HEK293T (cell line): Measurements from ENCODE around the gene STOX1.

ENCODE experiments used
- CTCF ChIA-PET: fragments of 350-600 bp; formaldehyde crosslinking; extraction: SDS; loops from one replicate; lab custom pipeline; 2021; ENCODE audit warnings: antibody characterized with exemption, inconsistent platforms; lab: Yijun Ruan, JAX
- POLR2A ChIA-PET: fragments of 350-600 bp; formaldehyde crosslinking; extraction: SDS; loops from one replicate; lab custom pipeline; 2020; ENCODE audit warnings: antibody characterized with exemption, inconsistent platforms; lab: Yijun Ruan, JAX
- DNase-seq: peaks from one replicate; pipeline ENCODE4 v3.0.0; 2012; ENCODE audit warnings: mixed read lengths; ENCODE audit errors: extremely low spot score
- ARNT ChIP-seq: fragments of 450-650 bp; IDR thresholded peaks from 2 replicates; pipeline ENCODE4 v1.6.1; 2017; ENCODE audit warnings: mild to moderate bottlenecking
- BHLHE40 ChIP-seq: fragments of 450-650 bp; IDR thresholded peaks from 2 replicates; pipeline ENCODE4 v1.6.1; 2016; ENCODE audit warnings: mild to moderate bottlenecking, moderate library complexity, borderline replicate concordance
- CTBP1 ChIP-seq: fragments of 450-650 bp; IDR thresholded peaks from 2 replicates; pipeline ENCODE4 v1.6.1; 2016; ENCODE audit warnings: borderline replicate concordance
- ELF4 ChIP-seq: fragments of 450-650 bp; IDR thresholded peaks from 2 replicates; pipeline ENCODE4 v1.6.1; 2017; ENCODE audit warnings: antibody characterized with exemption
- FOXA1 ChIP-seq: fragments of 450-650 bp; IDR thresholded peaks from 2 replicates; pipeline ENCODE4 v1.6.1; 2016; ENCODE audit warnings: mild to moderate bottlenecking
- FOXK2 ChIP-seq: fragments of 450-650 bp; IDR thresholded peaks from 2 replicates; pipeline ENCODE4 v1.6.1; 2016; ENCODE audit warnings: mild to moderate bottlenecking
- FOXM1 ChIP-seq: fragments of 450-650 bp; IDR thresholded peaks from 2 replicates; pipeline ENCODE4 v1.6.1; 2017; ENCODE audit warnings: mild to moderate bottlenecking, borderline replicate concordance
- HDGF ChIP-seq: fragments of 450-650 bp; IDR thresholded peaks from 2 replicates; pipeline ENCODE4 v1.6.1; 2017; ENCODE audit warnings: antibody characterized with exemption, borderline replicate concordance
- L3MBTL2 ChIP-seq: fragments of 450-650 bp; conservative IDR thresholded peaks from 2 replicates; pipeline ENCODE4 v1.6.1; 2016; ENCODE audit warnings: mild to moderate bottlenecking
- LEF1 ChIP-seq: fragments of 450-650 bp; IDR thresholded peaks from 2 replicates; pipeline ENCODE4 v1.6.1; 2017; ENCODE audit warnings: mild to moderate bottlenecking, borderline replicate concordance
- NFRKB ChIP-seq: fragments of 450-650 bp; IDR thresholded peaks from 2 replicates; pipeline ENCODE4 v1.6.1; 2016; ENCODE audit warnings: mild to moderate bottlenecking, moderate library complexity
- PKNOX1 ChIP-seq: fragments of 450-650 bp; IDR thresholded peaks from 2 replicates; pipeline ENCODE4 v1.6.1; 2016
- SP1 ChIP-seq: fragments of 450-650 bp; IDR thresholded peaks from 2 replicates; pipeline ENCODE4 v1.6.1; 2017
- SUZ12 ChIP-seq: fragments of 450-650 bp; IDR thresholded peaks from 2 replicates; pipeline ENCODE4 v1.6.1; 2016; ENCODE audit warnings: mild to moderate bottlenecking
- TARDBP ChIP-seq: fragments of 450-650 bp; IDR thresholded peaks from 2 replicates; pipeline ENCODE4 v1.6.1; 2016
- ZNF384 ChIP-seq: fragments of 450-650 bp; IDR thresholded peaks from 2 replicates; pipeline ENCODE4 v1.6.1; 2016

Gene STOX1

GRCh38 chr10:68826764-68827591 lies at the start of gene STOX1:
Gene STOX1 (plus strand): TSS chr10:68827531. CDS start chr10:68827624, 93 bp downstream.
- TF ChIP-seq L3MBTL2 = peak; percentile 75
- no peak for TF ChIP-seq SUZ12
- peak; percentile 67; the same call in 1 of the 2 replicates for TF ChIP-seq ZNF384
- TF ChIP-seq CTBP1 = peak; percentile 38; the same call in 1 of the 2 replicates
- DNase-seq = peak; percentile 81
- POLR2A ChIA-PET = interaction anchor here (0.6 to 2.0 kb wide), 15 partner anchors 9 to 267 kb away, joined by 3 to 14 read pairs (median 5); partner anchors contain the start of genes DDX50 and TET1
- CTCF ChIA-PET = interaction anchor here (0.6 to 0.7 kb wide), 3 partner anchors 12 to 342 kb away, joined by 3 read pairs; no protein-coding TSS in a partner anchor

DNA sequence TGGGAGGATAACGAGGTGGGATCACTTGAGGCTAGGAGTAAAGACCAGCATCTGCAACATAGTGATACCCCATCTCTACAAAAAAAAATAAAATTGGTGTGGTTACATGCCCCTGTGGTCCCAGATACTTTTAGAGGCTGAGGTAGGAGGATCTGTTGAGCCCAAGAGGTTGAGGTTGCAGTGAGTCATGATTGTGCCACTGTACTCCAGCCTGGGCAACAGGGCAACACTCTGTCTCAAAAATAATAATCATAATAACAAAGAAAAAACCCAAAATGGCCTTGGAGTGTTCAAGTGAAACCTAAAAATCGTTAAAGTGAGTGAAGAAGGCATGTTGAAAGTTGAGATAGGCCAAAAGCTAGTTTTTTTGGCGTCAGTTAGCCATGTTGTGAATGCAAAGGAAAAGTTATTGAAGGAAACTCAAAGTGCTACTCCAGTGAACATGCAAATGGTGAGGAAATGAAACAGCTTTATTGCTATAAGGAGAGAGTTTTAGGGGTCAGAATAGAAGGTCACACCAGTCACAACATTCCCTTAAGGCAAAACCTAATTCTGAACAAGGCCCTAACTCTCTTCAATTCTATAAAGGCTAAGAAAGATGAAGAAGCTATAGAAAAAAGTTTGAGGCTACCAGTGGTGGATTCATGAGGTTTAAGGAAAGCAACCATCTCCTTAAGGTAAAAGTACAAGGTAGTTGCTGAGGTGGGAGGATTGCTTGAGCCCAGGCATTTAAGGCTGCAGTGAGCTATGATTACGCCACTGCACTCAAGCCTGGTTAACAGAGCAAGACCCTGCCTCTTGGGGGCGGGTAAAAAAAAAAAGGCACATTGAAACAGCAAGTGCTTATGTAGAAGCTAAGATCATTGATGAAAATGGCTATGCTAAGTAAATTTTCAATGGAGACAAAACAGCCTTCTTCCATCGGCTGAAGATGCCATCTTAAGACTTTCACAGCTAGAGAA lies 45.4 kb upstream of the STOX1 start:
- POLR2A ChIA-PET = no interaction called here
- no peak for DNase-seq
- CTCF ChIA-PET = interaction anchor here (0.7 kb wide), 1 partner anchor 95 kb away, joined by 4 read pairs; no protein-coding TSS in a partner anchor
- TF ChIP-seq PKNOX1 (no peak), LEF1 (no peak), FOXA1 (no peak), HDGF (no peak), L3MBTL2 (no peak), TARDBP (no peak), ARNT (no peak), SUZ12 (no peak), BHLHE40 (no peak), ELF4 (no peak), NFRKB (no peak), CTBP1 (no peak), SP1 (no peak), ZNF384 (no peak), FOXM1 (no peak), FOXK2 (no peak)

DNA sequence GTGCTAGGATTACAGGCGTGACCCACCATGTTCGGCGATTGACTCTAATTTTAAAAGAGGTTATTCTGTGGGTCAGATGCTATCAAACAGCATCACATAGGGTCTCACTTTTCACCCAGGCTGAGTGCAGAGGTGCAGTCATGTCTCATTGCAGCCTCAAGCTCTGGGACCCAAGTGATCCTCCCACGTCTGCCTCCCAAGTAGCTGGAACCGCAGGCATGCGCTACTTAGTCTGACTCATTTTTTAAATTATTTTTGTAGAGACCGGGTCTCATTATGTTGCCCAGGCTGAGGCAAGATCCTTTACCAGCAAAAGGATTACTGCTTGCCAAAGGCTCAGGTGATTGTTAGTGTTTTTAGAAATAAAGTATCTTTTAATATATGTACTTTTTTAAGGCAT lies 42.9 kb upstream of the STOX1 start:
- TF ChIP-seq L3MBTL2 = no peak
- TF ChIP-seq TARDBP = no peak
- TF ChIP-seq NFRKB = no peak
- no peak for TF ChIP-seq FOXM1
- TF ChIP-seq LEF1 = no peak
- no peak for TF ChIP-seq BHLHE40
- no peak for TF ChIP-seq FOXA1
- no peak for TF ChIP-seq FOXK2
- TF ChIP-seq SUZ12 = no peak
- no peak for TF ChIP-seq ZNF384
- ChIA-PET POLR2A (no interaction called here), CTCF (no interaction called here)
- DNase-seq = no peak

DNA sequence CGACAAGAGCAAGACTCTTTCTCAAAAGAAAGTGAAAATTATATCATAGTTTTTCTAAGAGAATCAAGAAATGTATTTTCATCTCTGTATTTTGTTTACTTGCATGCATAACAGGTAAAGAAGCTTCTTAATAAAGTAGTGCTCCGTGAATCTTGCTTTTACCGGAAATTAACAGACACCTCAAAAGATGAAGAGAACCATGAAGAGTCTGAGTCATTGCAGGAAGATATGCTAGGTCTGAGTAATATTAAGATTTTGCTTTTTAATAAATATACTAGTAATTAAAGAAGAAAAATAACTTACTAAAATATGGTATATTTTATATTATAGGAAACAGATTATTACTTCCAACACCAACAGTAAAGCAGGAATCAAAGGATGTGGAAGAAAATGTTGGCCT lies 39.5 kb upstream of the STOX1 start:
- ChIA-PET CTCF (interaction anchor here (1.1 kb wide), 1 partner anchor 110 kb away, joined by 4 read pairs; no protein-coding TSS in a partner anchor), POLR2A (interaction anchor here (1.2 to 1.3 kb wide), 2 partner anchors 17 to 113 kb away, joined by 3 read pairs; no protein-coding TSS in a partner anchor)
- no peak for DNase-seq
- no peak for TF ChIP-seq TARDBP
- no peak for TF ChIP-seq L3MBTL2
- no peak for TF ChIP-seq BHLHE40
- no peak for TF ChIP-seq SP1
- no peak for TF ChIP-seq HDGF
- TF ChIP-seq ZNF384 = no peak
- TF ChIP-seq FOXK2 = no peak
- TF ChIP-seq FOXM1 = no peak
- no peak for TF ChIP-seq NFRKB
- TF ChIP-seq LEF1 = no peak

GRCh38 chr10:68790476-68790875 lies 36.9 kb upstream of the STOX1 start:
- CTCF ChIA-PET = no interaction called here
- POLR2A ChIA-PET = no interaction called here
- no peak for TF ChIP-seq CTBP1
- no peak for TF ChIP-seq FOXK2
- TF ChIP-seq LEF1 = no peak
- TF ChIP-seq SUZ12 = no peak
- TF ChIP-seq SP1 = no peak
- TF ChIP-seq ARNT = no peak
- TF ChIP-seq HDGF = no peak
- TF ChIP-seq PKNOX1 = no peak
- TF ChIP-seq FOXM1 = no peak
- no peak for TF ChIP-seq NFRKB
- no peak for TF ChIP-seq TARDBP
- no peak for TF ChIP-seq L3MBTL2
- no peak for TF ChIP-seq BHLHE40
- TF ChIP-seq ELF4 = no peak
- no peak for TF ChIP-seq FOXA1
- TF ChIP-seq ZNF384 = no peak
- DNase-seq = no peak
